Thyroid gland (tissue), 4 donors: ENCODE measurements around the gene LRFN2. TPM values are rescaled to one million over a fixed set of nuclear protein-coding genes. Genes with fewer than 3 reads are reported as not detected.

Experiments used
- DNase-seq, 2 donors: peaks; one replicate each; pipeline ENCODE4 v3.0.0-alpha.2; 2019
- H3K27ac ChIP-seq, 3 donors: fragments of 200-600 bp; sonication (generic); 1 replicate in 2 of 3; 2 replicates in 1 of 3; pipeline ENCODE4 v1.5.1; 2016 to 2019; ENCODE audit warnings: mild to moderate bottlenecking in 1 of 3, moderate library complexity in 1 of 3
- H3K27me3 ChIP-seq: fragments of 200-600 bp; sonication (generic); one replicate; pipeline ENCODE4 v1.5.1; 2019
- H3K36me3 ChIP-seq, 2 donors: fragments of 200-600 bp; sonication (generic); one replicate each; pipeline ENCODE4 v1.5.1; 2016 to 2019
- H3K4me1 ChIP-seq, 2 donors: fragments of 200-600 bp; sonication (generic); one replicate each; pipeline ENCODE4 v1.5.1; 2017 to 2019
- H3K4me3 ChIP-seq, 3 donors: fragments of 200-600 bp; sonication (generic); replicated peaks in 1 of 3; 1 replicate in 2 of 3; 2 replicates in 1 of 3; pipeline ENCODE4 v1.5.1; 2016; ENCODE audit warnings: mild to moderate bottlenecking in 1 of 3
- H3K9me3 ChIP-seq: fragments of 200-600 bp; sonication (generic); one replicate; pipeline ENCODE4 v1.5.1; 2017
- CTCF ChIP-seq, 6 experiments: fragments of 200-600 bp in 3 of 6; fragments of 450-650 bp in 3 of 6; sonication (generic) in 3 of 6; IDR thresholded peaks; one replicate each; pipeline ENCODE4 v1.5.1; 2016 to 2019; ENCODE audit warnings: antibody characterized with exemption in 6 of 6, mild to moderate bottlenecking in 2 of 6, inconsistent platforms in 1 of 6, moderate library complexity in 1 of 6
- POLR2A ChIP-seq, 2 donors: fragments of 450-650 bp; IDR thresholded peaks; one replicate each; pipeline ENCODE4 v1.6.1; 2017; ENCODE audit warnings: antibody characterized with exemption in 2 of 2, mild to moderate bottlenecking in 2 of 2, moderate library complexity in 1 of 2
- WGBS, 2 donors: methylation state at CpG; one replicate each; pipeline ENCODE4 v1.1.5; 2017; 5-methylcytosine and 5-hydroxymethylcytosine counted together
- intact Hi-C: fragments of 100-400 bp; cut with DNase I; formaldehyde crosslinking; loops from one replicate; pipeline ENCODE4 v1.15.1; 2023
- total RNA-seq, 4 donors: library from RNA; depleted of rRNA; stranded (reverse); fragments of >200 nt; gene quantifications; one replicate each; pipeline ENCODE4 v1.2.3, GENCODE V29; 2016

The LRFN2 gene
- total RNA-seq, 4 donors from 2014 or later, result 0.13 TPM; not detected in 3

- intact Hi-C loops, result no loop called here
- no peak for DNase-seq
- H3K27me3 ChIP-seq, result no peaks in the 10 kb centered on the region
- 83% methylated on average over 2 of the region's 2 CpGs for WGBS, 2 donors
- no peaks in the 10 kb centered on the region for H3K4me1 ChIP-seq
- H3K9me3 ChIP-seq, result no peaks in the 10 kb centered on the region
- no peak overlapping the region for H3K4me3 ChIP-seq
- no peak overlapping the region for H3K27ac ChIP-seq
- TF ChIP-seq CTCF (IDR thresholded peaks at IDR 0.05) (no peak), POLR2A (IDR thresholded peaks at IDR 0.05) (no peak)
- no peaks in the 10 kb centered on the region for H3K36me3 ChIP-seq
Measured at GRCh38 chr6:40371621-40372020, 215.5 kb downstream of the LRFN2 start.

DNA sequence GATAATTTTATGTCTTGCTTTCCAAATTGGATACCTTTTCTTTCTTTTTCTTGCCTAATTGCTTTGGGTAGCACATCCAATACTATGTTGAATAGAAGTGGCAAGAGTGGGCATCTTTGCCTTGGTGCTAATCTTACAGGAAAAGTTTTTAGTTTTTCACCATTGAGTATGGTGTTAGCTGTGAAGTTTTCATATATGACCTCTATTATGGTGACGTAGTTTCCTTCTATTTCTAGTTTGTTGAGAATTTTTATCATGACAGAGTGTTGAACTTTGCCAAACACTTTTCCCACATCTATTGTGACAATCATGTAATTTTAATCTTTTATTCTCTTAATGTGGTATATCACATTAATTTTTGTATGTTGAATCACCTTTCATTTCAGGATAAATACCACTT, 216.1 kb downstream of the LRFN2 start:
- intact Hi-C loops, result no loop called here
- TF ChIP-seq CTCF (IDR thresholded peaks at IDR 0.05) (no peak), POLR2A (IDR thresholded peaks at IDR 0.05) (no peak)

DNA sequence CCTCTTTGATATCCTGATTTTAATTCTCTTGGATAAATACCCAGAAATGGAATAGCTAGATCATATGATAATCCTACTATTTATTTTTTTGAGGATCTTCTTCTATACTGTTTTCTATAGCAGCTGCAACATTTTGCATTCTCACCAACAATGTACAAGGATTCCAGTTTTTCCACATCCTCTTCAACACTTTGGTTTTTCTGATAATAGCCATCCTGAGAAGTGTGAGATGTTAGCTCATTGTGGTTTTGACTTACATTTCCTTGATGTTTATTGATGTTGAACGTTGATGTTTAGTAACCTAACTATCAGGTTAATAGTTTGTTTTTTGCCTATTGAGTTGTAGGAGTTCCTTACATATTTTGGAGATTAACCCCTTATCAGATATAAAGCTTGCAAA, 217.3 kb downstream of the LRFN2 start:
- Histone ChIP-seq H3K4me1 (no peaks in the 10 kb centered on the region), H3K27ac (no peak overlapping the region), H3K9me3 (no peaks in the 10 kb centered on the region), H3K4me3 (no peak overlapping the region), H3K36me3 (no peaks in the 10 kb centered on the region), H3K27me3 (no peaks in the 10 kb centered on the region)
- TF ChIP-seq CTCF (IDR thresholded peaks at IDR 0.05), result no peak
- TF ChIP-seq POLR2A (IDR thresholded peaks at IDR 0.05), result no peak
- intact Hi-C loops, result no loop called here
- no peak for DNase-seq
- 49 to 64% methylated on average over 1 of the region's 1 CpG for WGBS, 2 donors

More for the DNA sequence above, 216.1 kb downstream of the LRFN2 start:
- no peak overlapping the region for H3K27ac ChIP-seq
- no peak overlapping the region for H3K4me3 ChIP-seq
- no peaks in the 10 kb centered on the region for H3K9me3 ChIP-seq
- DNase-seq, result no peak
- H3K27me3 ChIP-seq, result no peaks in the 10 kb centered on the region
- no peaks in the 10 kb centered on the region for H3K36me3 ChIP-seq
- WGBS, 2 donors, result 85 to 93% methylated on average over 1 of the region's 1 CpG
- no peaks in the 10 kb centered on the region for H3K4me1 ChIP-seq

- H3K36me3 ChIP-seq, result no peaks in the 10 kb centered on the region
- no peaks in the 10 kb centered on the region for H3K4me1 ChIP-seq
- intact Hi-C loops, result no loop called here
- no peak for DNase-seq
- H3K4me3 ChIP-seq, result no peak overlapping the region
- H3K27me3 ChIP-seq, result no peaks in the 10 kb centered on the region
- no peak overlapping the region for H3K27ac ChIP-seq
- WGBS, 2 donors, result 58 to 64% methylated on average over 2 of the region's 2 CpGs
- TF ChIP-seq POLR2A (IDR thresholded peaks at IDR 0.05), result no peak
- no peak for TF ChIP-seq CTCF (IDR thresholded peaks at IDR 0.05)
- H3K9me3 ChIP-seq, result no peaks in the 10 kb centered on the region
Measured at GRCh38 chr6:40369042-40369441, 218.1 kb downstream of the LRFN2 start.

- Histone ChIP-seq H3K36me3 (no peaks in the 10 kb centered on the region), H3K9me3 (no peaks in the 10 kb centered on the region), H3K27ac (no peak overlapping the region), H3K27me3 (no peaks in the 10 kb centered on the region), H3K4me3 (no peak overlapping the region), H3K4me1 (peaks cover 4 to 7% of the 10 kb centered on the region in 2 donors)
- no peak for DNase-seq
- 78 to 81% methylated on average over 4 of the region's 4 CpGs for WGBS, 2 donors
- TF ChIP-seq CTCF (IDR thresholded peaks at IDR 0.05), result no peak
- intact Hi-C loops, result no loop called here
Measured at GRCh38 chr6:40362859-40363258, 224.3 kb downstream of the LRFN2 start.
